Stimulated activated CD8-positive, alpha-beta memory T cell treated with anti-CD3 and anti-CD28 coated beads, Interleukin-7, amount 100 ng/mL, for 4 hours (primary cell): ENCODE results near the gene TTC7B.

Experiments used
- DNase-seq, 2 donors: peaks; one replicate each; pipeline ENCODE4 v3.0.0-alpha.2; 2020; ENCODE audit warnings: low read depth in 2 of 2

Gene TTC7B

GRCh38 chr14:90703841-90704737 is 112.1 kb downstream of the TTC7B start:
- no peak for DNase-seq

- DNase-seq: no peak
These were observed 115.1 kb downstream of the TTC7B start for GRCh38 chr14:90700933-90701776.

- DNase-seq: no peak
These were observed 117.2 kb downstream of the TTC7B start for GRCh38 chr14:90699016-90699415.

- no peak for DNase-seq
These were observed 117.8 kb downstream of the TTC7B start for GRCh38 chr14:90698379-90698869.

- peak; percentile 58 to 60 for DNase-seq
These were observed 118.5 kb downstream of the TTC7B start for GRCh38 chr14:90697577-90698206.

GRCh38 chr14:90697132-90697531 is 119.1 kb downstream of the TTC7B start:
- no peak for DNase-seq

GRCh38 chr14:90696720-90697119 is 119.5 kb downstream of the TTC7B start:
- DNase-seq: no peak

- DNase-seq: no peak
These were observed 120.1 kb downstream of the TTC7B start for GRCh38 chr14:90695997-90696660.

GRCh38 chr14:90693413-90693812 is 122.8 kb downstream of the TTC7B start:
- no peak for DNase-seq

GRCh38 chr14:90692826-90693225 is 123.4 kb downstream of the TTC7B start:
- no peak for DNase-seq

GRCh38 chr14:90692061-90692460 is 124.2 kb downstream of the TTC7B start:
- no peak for DNase-seq

GRCh38 chr14:90691627-90692026 is 124.6 kb downstream of the TTC7B start:
- no peak for DNase-seq

GRCh38 chr14:90687680-90688079 is 128.6 kb downstream of the TTC7B start:
- no peak for DNase-seq

GRCh38 chr14:90682615-90683014 is 133.6 kb downstream of the TTC7B start:
- DNase-seq: no peak

GRCh38 chr14:90681929-90682328 is 134.3 kb downstream of the TTC7B start:
- DNase-seq: no peak

- DNase-seq: no peak
These were observed 137.3 kb downstream of the TTC7B start for GRCh38 chr14:90678846-90679362.

GRCh38 chr14:90678420-90678819 is 137.8 kb downstream of the TTC7B start:
- no peak for DNase-seq

GRCh38 chr14:90677484-90678050 is 138.7 kb downstream of the TTC7B start:
- no peak for DNase-seq

GRCh38 chr14:90676912-90677311 is 139.3 kb downstream of the TTC7B start:
- DNase-seq: no peak

GRCh38 chr14:90676356-90676755 is 139.9 kb downstream of the TTC7B start:
- DNase-seq: no peak

GRCh38 chr14:90675399-90675798 is 140.8 kb downstream of the TTC7B start:
- DNase-seq: no peak
